Esophagus muscularis mucosa (tissue), 3 donors: ENCODE measurements around the gene ANKRD28.

Experiments used
- POLR2AphosphoS5 ChIP-seq, 2 donors: sonication (generic); formaldehyde crosslinking; IDR thresholded peaks; one replicate each; pipeline ENCODE4 v1.6.1; 2017; ENCODE audit warnings: antibody characterized with exemption in 2 of 2
- TF ChIP-seq, protein P1 (sequence below), 3 experiments: fragments of 200-600 bp in 2 of 3; fragments of 450-650 bp in 1 of 3; sonication (generic) in 2 of 3; IDR thresholded peaks; one replicate each; pipeline ENCODE4 v1.5.1; 2017 to 2019; ENCODE audit warnings: antibody characterized with exemption in 3 of 3, mild to moderate bottlenecking in 2 of 3, moderate library complexity in 1 of 3

DNA sequence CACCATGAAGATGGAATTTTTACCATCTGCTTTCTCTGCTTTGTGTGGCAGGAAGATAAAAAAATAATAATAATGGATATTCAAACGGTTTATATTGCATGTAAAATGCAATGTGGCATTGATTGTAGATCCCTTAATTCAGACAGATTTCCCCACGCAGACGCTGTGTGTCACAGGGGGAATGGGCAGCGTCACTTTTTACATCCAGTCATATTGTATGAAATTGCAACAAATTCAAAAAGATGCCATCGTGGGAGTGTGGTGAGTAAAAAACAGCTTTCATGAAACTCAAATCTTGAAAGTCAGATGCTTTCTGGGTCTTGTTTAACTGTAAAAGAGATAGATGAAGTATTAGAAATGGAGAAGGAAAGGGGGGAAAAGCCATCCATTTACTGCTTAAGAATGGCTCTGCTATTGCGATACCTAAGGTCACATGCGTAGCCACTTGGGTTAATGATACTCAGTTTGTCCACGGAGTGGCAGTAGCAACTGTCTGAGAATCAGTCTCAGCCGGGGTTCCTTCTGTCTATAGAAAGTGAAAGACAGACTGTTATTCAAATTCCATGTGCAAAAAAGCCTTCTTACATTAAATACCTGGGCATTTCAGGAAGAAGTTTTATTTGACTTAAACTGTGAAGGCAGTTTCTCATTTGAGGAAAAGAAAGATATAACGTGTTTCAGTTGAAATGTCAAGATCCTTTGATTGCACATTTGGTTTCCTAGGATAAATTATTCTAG is 167.8 kb downstream of the ANKRD28 start:
- peak; percentile 21 to 43 for TF ChIP-seq POLR2AphosphoS5 (IDR thresholded peaks at IDR 0.05)
- TF ChIP-seq, protein P1, sequence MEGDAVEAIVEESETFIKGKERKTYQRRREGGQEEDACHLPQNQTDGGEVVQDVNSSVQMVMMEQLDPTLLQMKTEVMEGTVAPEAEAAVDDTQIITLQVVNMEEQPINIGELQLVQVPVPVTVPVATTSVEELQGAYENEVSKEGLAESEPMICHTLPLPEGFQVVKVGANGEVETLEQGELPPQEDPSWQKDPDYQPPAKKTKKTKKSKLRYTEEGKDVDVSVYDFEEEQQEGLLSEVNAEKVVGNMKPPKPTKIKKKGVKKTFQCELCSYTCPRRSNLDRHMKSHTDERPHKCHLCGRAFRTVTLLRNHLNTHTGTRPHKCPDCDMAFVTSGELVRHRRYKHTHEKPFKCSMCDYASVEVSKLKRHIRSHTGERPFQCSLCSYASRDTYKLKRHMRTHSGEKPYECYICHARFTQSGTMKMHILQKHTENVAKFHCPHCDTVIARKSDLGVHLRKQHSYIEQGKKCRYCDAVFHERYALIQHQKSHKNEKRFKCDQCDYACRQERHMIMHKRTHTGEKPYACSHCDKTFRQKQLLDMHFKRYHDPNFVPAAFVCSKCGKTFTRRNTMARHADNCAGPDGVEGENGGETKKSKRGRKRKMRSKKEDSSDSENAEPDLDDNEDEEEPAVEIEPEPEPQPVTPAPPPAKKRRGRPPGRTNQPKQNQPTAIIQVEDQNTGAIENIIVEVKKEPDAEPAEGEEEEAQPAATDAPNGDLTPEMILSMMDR (IDR thresholded peaks at IDR 0.05), result peak; percentile 74 to 83 (median 79)
